BJ (cell line): ENCODE data around the gene RENBP. TPM values are rescaled to one million over a fixed set of nuclear protein-coding genes. Genes with fewer than 3 reads are reported as not detected.
A peak's percentile ranks its signal among the peaks of the same experiment; 100 is the strongest.
"Not testable (repeated sequence)": the region's sequence is repeated elsewhere in the genome, so short reads cannot be mapped to it uniquely, and the experiment has no call there.

Experiments
- CTCF ChIA-PET: fragments of 350-600 bp; formaldehyde crosslinking; extraction: SDS; loops from one replicate; lab custom pipeline; 2021; ENCODE audit warnings: antibody characterized with exemption, inconsistent platforms; lab: Yijun Ruan, JAX
- POLR2A ChIA-PET: fragments of 300-600 bp; sonication (Branson Sonifier 250); formaldehyde crosslinking; extraction: SDS; loops from one replicate; lab custom pipeline; 2021; ENCODE audit warnings: antibody characterized with exemption; lab: Charles Lee
- DNase-seq: peaks from one replicate; pipeline ENCODE4 v3.0.0-alpha.2; 2011; ENCODE audit warnings: low read depth
- H3K27me3 ChIP-seq: 2 replicates; pipeline ENCODE4 v1.6.0; 2011; ENCODE audit warnings: low read length; ENCODE audit not compliant: control insufficient read depth, insufficient read depth
- H3K36me3 ChIP-seq: 2 replicates; pipeline ENCODE4 v1.5.1; 2011; ENCODE audit warnings: low read length; ENCODE audit not compliant: control insufficient read depth, insufficient read depth
- H3K4me3 ChIP-seq: 2 replicates; pipeline ENCODE4 v1.5.1; 2011; ENCODE audit warnings: low read depth, mild to moderate bottlenecking, control low read depth, low read length
- polyA plus RNA-seq: library from polyadenylated mRNA; depleted of rRNA; stranded (reverse); fragments of >200 nt; gene quantifications from 2 replicates; pipeline ENCODE4 v1.2.3, GENCODE V29; 2011
- TF ChIP-seq, protein P1 (sequence below): IDR thresholded peaks from 2 replicates; pipeline ENCODE4 v1.5.1; 2011; ENCODE audit warnings: low read depth, mild to moderate bottlenecking, control low read depth, inconsistent platforms, low read length, moderate library complexity; ENCODE audit not compliant: insufficient read depth

Gene RENBP
- polyA plus RNA-seq, 1 experiment, result 0.43 TPM

GRCh38 chrX:153981231-153981630, 36.8 kb upstream of the RENBP start:
- CTCF ChIA-PET, result interaction anchor here (0.8 kb wide), 1 partner anchor 21 kb away, joined by 4 read pairs; no protein-coding TSS in a partner anchor
- H3K36me3 ChIP-seq, result no peaks in the 10 kb centered on the region
- no peak for DNase-seq
- no peaks in the 10 kb centered on the region for H3K27me3 ChIP-seq
- POLR2A ChIA-PET, result interaction anchor here (0.6 kb wide), 1 partner anchor 59 kb away, joined by 4 read pairs; no protein-coding TSS in a partner anchor
- TF ChIP-seq, protein P1, sequence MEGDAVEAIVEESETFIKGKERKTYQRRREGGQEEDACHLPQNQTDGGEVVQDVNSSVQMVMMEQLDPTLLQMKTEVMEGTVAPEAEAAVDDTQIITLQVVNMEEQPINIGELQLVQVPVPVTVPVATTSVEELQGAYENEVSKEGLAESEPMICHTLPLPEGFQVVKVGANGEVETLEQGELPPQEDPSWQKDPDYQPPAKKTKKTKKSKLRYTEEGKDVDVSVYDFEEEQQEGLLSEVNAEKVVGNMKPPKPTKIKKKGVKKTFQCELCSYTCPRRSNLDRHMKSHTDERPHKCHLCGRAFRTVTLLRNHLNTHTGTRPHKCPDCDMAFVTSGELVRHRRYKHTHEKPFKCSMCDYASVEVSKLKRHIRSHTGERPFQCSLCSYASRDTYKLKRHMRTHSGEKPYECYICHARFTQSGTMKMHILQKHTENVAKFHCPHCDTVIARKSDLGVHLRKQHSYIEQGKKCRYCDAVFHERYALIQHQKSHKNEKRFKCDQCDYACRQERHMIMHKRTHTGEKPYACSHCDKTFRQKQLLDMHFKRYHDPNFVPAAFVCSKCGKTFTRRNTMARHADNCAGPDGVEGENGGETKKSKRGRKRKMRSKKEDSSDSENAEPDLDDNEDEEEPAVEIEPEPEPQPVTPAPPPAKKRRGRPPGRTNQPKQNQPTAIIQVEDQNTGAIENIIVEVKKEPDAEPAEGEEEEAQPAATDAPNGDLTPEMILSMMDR, result no peak
- no peak overlapping the region for H3K4me3 ChIP-seq

- POLR2A ChIA-PET, result interaction anchor here (0.8 kb wide), 1 partner anchor 60 kb away, joined by 11 read pairs; no protein-coding TSS in a partner anchor
- H3K27me3 ChIP-seq, DNase-seq, H3K36me3 ChIP-seq, CTCF ChIA-PET, H3K4me3 ChIP-seq: not testable (repeated sequence)
Measured at GRCh38 chrX:153980394-153980793, 36.0 kb upstream of the RENBP start.

GRCh38 chrX:153974726-153975286, 30.4 kb upstream of the RENBP start:
- CTCF ChIA-PET, result interaction anchor here (0.9 to 1.5 kb wide), 2 partner anchors 39 to 41 kb away, joined by 3 to 7 read pairs; no protein-coding TSS in a partner anchor
- TF ChIP-seq, protein P1, result no peak
- H3K36me3 ChIP-seq, result no peaks in the 10 kb centered on the region
- POLR2A ChIA-PET, result no interaction called here
- no peaks in the 10 kb centered on the region for H3K27me3 ChIP-seq
- no peak for DNase-seq
- H3K4me3 ChIP-seq, result no peak overlapping the region

DNA sequence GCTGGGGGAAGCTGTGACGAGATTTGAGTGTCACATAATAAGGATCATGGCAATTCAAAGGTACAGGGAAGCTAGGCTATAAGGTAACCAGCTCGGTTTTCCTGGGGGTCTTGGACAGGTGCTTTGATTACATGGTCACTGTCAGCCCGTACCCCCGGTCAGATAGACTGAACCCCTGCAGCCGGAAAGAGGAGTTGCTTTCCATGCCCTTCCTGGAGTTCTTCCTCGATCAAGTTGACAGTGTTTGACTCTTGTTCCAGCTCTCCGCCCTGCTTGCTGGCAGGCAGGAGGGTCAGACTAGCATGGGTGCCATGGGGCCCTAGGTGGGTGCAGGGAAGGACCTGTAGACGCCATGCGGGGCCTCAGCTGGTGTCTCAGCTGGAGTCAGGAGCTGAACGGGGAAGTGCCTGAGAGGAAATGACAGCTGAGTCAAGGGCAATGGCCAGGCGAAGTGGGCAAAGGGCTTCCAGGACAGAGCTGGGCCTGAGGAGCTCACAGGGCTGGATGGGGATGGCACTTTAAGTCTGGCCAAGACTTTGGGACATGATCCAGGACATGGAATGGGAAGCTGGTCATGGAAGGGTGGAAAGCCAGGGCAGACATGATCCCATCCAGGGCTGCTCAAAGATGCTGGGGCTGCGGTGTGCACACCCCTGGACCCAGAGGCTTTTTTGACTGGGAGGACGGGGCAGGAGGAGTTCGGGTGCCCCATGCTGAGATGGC, 29.7 kb upstream of the RENBP start:
- DNase-seq, result no peak
- CTCF ChIA-PET, result interaction anchor here (0.5 to 1.5 kb wide), 3 partner anchors 39 to 163 kb away, joined by 3 to 7 read pairs (median 3); no protein-coding TSS in a partner anchor
- POLR2A ChIA-PET, result no interaction called here
- H3K36me3 ChIP-seq, result no peaks in the 10 kb centered on the region
- no peak overlapping the region for H3K4me3 ChIP-seq
- H3K27me3 ChIP-seq, result no peaks in the 10 kb centered on the region
- TF ChIP-seq, protein P1, result no peak

GRCh38 chrX:153973127-153974002, 28.9 kb upstream of the RENBP start:
- ChIA-PET POLR2A (no interaction called here), CTCF (interaction anchor here (1.5 kb wide), 1 partner anchor 40 kb away, joined by 7 read pairs; no protein-coding TSS in a partner anchor)

More at GRCh38 chrX:153973127-153974002, 28.9 kb upstream of the RENBP start:
- H3K36me3 ChIP-seq, result no peaks in the 10 kb centered on the region
- TF ChIP-seq, protein P1, result no peak
- no peaks in the 10 kb centered on the region for H3K27me3 ChIP-seq
- peak overlapping the region; percentile 75 for H3K4me3 ChIP-seq
- no peak for DNase-seq
